GM21528 (cell line): ENCODE measurements around the gene HEPN1.
A peak's percentile ranks its signal among the peaks of the same experiment; 100 is the strongest.

Experiments used
- ATAC-seq: cut with Tn5 transposase; IDR thresholded peaks from one replicate; pipeline ENCODE4 v1.9.1; 2021; ENCODE audit warnings: mild to moderate bottlenecking, moderate library complexity; ENCODE audit not compliant: unreplicated experiment, low FRiP score

HEPN1 gene

GRCh38 chr11:124918950-124919349, at the start of gene HEPN1:
HEPN1 (plus strand) TSS chr11:124919250.
- ATAC-seq, result no peak

GRCh38 chr11:124869331-124869730, 49.7 kb upstream of the HEPN1 start:
- no peak for ATAC-seq

- ATAC-seq, result no peak
Observed at GRCh38 chr11:124869856-124870387, 49.1 kb upstream of the HEPN1 start.

GRCh38 chr11:124870430-124870829, 48.6 kb upstream of the HEPN1 start:
- no peak for ATAC-seq

GRCh38 chr11:124872280-124872679, 46.8 kb upstream of the HEPN1 start:
- ATAC-seq, result no peak

GRCh38 chr11:124872741-124873140, 46.3 kb upstream of the HEPN1 start:
- no peak for ATAC-seq

GRCh38 chr11:124873951-124874350, 45.1 kb upstream of the HEPN1 start:
- no peak for ATAC-seq

DNA sequence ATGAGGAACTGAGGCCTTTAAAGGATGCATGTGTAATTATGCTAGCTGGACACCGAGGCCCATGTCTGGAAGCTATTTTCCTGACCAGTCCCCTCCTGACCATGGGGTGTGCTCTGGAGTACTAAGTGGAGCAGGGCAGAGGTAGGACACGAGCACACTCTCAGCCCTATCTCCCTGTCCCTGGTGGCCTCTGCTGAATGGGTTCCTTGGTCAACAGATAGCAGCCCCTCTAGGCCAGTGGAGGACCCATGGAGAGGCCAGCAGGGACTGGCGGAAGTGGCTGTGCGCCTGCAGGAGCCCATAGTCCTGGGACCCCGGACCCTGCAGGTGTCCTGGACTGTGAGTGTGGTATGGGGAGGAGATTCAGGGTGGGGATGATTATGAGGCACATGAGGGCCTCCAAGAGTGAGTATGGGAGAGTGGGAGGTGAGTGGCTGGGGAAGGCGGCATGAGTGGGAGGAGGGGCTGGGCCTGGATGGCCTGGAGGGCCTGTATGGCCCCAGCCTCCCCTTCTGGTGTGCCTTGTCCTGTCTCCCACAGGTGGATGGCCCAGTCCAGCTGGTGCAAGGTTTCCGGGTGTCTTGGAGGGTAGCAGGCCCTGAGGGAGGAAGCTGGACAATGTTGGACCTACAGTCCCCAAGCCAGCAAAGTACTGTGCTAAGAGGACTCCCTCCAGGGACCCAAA, 44.3 kb upstream of the HEPN1 start:
- ATAC-seq, result no peak

DNA sequence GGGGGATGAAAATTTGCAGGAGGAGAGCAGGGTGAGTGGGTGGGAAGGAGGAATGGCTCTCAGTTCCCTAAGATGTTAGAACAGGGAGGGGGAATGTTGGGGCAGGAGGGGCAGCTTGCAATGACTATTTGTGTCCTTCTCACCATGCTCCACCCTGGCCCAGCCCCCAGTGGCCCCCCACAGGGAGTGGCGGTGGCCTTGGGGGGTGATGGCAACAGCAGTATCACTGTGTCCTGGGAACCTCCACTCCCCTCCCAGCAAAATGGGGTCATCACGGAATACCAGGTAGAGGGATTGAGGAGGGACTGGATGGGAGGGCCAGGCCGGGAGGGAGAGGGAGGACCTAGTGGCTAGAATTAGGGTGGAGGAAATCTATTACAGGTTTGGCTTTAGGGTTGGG, 43.6 kb upstream of the HEPN1 start:
- ATAC-seq, result no peak

DNA sequence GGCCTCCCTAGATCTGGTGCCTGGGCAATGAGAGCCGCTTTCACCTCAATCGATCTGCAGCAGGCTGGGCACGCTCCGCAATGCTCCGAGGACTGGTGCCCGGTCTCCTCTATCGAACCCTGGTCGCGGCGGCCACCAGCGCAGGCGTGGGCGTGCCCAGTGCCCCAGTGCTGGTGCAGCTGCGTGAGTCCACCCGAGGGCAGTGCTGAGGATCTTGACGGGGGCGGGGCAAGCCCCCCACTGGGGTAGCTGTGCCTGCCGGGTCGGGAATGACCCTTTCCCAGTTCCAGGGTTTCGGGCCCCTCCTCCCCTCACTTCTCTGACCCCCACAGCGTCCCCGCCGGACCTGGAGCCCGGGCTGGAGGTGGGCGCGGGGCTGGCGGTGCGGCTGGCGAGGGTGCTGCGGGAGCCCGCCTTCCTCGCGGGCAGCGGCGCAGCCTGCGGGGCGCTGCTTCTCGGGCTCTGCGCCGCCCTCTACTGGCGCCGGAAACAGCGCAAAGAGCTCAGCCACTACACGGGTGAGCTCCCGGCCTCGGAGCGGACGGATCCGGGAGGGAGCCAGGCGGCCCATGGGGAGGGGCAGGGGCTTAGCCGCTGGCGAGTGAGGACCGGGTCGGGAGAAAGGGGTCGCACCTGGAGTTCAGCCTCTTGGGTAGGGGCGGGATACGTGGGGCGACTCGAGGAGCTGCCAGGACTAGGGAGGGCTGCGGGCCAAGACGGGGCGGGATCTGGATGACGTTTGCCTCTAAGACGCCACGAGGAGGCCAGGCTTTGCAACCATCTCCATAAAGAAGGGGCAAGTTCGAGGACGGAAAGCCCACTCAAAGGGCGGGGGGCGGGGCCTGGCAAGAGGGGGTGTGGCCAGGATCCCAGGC, 42.9 kb upstream of the HEPN1 start:
- ATAC-seq, result peak; percentile 92

GRCh38 chr11:124876818-124877630, 42.0 kb upstream of the HEPN1 start:
- ATAC-seq, result no peak

DNA sequence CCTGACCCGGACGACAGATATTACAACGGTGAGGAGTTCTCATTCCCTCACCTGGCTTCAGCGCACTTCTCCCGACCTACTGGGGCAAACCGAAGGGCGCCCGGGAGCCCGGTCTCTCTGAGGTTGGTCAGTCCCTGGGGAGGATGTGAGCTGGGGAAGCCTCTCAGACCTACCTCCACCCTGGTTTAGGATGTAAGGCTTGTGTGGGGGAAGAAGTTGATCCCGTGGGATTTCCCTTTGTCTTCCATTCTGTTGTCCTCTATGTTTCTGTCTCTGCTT, 41.5 kb upstream of the HEPN1 start:
- no peak for ATAC-seq

DNA sequence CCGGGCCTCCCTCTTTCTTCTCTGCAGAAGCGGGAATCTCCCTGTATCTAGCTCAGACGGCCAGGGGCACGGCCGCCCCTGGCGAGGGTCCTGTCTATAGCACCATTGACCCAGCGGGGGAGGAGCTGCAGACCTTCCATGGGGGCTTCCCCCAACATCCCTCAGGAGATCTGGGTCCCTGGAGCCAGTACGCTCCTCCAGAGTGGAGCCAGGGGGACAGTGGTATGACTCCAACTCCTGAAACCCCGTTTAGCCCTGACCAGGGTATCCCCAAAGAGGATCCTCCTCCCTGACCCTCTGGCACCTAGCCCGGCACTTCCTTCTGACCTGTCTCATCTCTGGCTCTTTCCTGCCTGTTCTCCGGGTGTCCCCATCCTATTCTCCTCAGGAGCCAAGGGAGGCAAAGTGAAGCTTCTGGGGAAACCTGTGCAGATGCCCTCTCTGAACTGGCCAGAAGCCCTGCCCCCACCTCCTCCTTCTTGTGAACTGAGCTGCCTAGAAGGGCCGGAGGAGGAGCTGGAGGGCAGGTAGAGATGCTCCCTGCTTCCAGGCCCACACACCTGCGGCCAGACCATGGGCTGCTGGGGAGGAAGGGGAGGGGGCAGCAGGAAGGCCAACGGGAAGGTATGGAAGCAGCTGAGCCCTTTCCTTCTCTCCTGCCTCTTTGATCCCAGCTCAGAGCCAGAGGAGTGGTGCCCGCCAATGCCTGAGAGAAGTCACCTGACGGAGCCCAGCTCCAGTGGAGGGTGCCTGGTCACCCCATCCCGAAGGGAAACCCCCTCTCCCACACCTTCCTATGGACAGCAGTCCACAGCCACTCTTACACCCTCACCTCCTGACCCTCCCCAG, 40.9 kb upstream of the HEPN1 start:
- ATAC-seq, result no peak

- ATAC-seq, result no peak
Observed at GRCh38 chr11:124878759-124879492, 40.1 kb upstream of the HEPN1 start.

DNA sequence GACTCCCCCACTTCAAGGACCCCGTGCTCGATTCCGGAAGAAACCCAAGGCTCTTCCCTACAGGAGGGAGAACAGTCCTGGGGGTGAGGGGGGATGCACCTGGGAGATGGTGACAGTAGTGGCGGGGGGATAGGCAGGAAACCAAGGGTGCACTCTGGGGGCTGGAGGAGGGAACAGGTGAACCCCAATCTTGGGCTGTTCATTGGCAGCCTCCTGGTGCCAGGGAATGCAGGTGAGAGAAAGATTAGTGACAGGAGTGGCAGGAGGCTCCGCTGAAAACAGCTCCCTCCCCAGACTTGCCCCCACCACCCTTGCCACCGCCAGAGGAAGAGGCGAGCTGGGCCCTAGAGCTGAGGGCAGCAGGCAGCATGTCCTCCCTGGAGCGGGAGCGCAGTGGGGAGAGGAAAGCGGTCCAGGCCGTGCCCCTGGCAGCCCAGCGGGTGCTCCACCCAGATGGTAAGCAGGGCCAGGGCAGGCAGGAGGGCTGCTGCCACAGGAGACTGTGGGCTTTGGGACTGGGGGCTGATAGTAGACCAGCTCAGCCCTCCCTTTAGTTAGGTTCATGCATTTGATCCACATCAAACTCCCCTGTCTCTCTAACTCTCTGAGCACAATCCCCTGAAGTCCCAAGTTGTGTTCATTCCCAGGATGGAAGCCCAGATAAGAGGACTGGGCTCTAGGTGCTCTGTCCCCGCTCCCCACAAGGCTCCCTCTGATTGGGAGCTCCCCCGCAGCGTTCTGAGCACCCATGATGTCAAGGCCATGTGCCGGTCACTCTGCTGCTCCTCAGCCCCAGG, 39.4 kb upstream of the HEPN1 start:
- ATAC-seq, result no peak

DNA sequence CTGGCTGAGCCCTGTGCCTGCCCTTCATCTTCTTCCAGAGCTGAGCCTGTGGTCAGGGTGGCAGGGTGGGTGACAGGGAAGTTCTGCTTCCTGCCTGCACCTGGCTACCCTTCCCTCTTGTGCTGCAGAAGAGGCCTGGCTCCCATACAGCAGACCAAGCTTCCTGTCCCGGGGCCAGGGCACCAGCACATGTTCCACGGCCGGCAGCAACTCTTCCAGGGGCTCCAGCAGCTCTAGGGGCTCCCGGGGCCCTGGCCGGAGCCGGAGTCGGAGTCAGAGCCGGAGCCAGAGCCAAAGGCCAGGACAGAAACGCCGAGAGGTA, 38.8 kb upstream of the HEPN1 start:
- no peak for ATAC-seq

DNA sequence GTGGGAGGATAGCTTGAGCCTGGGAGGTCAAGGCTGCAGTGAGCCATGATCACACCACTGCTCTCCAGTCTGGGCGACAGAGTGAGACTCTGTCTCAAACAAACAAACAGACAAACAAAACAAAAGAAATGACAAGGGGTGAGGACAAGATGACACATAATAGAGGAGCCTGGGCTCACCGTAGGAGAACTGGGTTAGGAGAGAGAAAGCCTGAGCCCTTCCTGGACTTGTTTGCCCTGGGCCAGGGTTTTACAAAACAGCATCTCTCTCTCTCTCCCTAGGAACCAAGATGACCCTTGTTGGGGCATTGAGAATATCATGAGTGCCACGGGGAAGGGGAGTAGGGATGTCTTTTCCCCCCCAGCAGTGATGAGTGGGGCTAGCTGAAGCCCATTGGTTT, 38.1 kb upstream of the HEPN1 start:
- ATAC-seq, result no peak

DNA sequence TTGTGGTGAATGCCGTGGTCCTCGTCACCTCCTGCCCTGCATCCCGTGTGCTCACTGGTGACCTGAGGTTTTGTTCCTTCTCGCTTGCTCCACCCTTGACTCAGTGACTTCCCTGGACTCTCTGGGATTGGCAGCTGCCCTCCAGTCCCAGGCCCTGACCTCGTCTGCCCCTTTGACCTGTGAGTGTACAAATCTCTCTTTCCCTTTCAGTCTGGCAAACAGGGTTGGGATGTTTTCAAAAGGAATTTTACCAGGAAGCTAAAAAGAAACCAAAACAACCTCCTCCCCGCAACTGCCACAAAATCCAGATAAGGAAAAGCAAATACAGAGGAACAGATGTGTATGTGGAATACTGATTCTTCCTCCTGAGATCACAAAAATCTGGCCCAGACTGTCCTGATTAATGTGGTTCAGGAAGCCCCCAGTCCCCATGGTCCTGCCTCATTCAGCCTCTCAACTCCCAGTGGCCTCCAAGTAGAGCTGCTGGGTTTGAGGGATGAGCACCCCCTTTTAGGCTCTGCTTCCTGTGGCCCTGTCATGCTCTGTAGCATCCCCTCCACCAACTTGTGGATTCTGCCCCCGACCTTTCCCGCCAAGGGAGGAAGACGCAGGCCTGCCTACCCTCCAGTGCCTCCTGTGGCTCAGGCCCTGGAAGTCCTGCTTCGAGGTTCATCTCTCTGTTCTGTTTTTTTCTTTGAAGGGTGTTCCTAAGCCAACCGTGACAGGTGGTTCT, 36.5 kb upstream of the HEPN1 start:
- no peak for ATAC-seq
